ENCODE data around the gene BRWD1.
A peak's percentile ranks its signal among the peaks of the same experiment; 100 is the strongest.
"Not testable (repeated sequence)": the region's sequence is repeated elsewhere in the genome, so short reads cannot be mapped to it uniquely, and the experiment has no call there.

BRWD1 gene

DNA sequence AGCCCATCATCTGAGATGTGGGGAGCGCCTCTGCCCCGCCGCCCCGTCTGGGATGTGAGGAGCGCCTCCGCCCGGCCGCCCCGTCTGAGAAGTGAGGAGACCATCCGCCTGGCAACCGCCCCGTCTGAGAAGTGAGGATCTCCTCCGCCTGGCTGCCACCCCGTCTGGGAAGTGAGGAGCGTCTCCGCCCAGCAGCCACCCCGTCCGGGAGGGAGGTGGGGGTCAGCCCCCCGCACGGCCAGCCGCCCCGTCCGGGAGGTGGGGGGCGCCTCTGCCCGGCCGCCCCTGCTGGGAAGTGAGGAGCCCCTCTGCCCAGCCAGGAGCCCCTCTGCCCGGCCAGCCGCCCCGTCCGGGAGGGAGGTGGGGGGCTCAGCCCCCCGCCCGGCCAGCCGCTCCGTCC lies 156.2 kb downstream of the BRWD1 start:
- intact Hi-C loops (cut with DNase I); DNase-seq: not testable (repeated sequence)

DNA sequence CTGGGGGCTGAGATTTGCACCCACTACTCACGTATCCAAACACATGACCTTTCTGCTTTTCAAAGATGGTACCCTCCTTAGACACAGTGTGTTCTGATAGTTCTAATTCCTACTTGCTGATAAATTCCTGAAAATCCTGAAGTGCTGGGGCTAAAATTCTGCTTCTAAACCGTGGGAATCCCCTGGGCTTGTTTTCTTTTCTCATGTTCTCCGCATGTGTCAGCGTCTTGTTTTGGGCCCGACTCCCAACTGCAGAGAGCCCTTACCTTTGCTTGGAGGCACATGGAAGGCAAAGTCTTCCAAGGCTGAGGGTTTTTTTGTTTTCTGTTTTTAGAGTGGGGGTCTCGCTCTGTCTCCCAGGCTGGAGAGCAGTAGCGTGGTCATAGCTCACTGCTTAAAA lies 157.4 kb downstream of the BRWD1 start:
- no peak for DNase-seq
- intact Hi-C loops (cut with DNase I), result no loop called here

DNA sequence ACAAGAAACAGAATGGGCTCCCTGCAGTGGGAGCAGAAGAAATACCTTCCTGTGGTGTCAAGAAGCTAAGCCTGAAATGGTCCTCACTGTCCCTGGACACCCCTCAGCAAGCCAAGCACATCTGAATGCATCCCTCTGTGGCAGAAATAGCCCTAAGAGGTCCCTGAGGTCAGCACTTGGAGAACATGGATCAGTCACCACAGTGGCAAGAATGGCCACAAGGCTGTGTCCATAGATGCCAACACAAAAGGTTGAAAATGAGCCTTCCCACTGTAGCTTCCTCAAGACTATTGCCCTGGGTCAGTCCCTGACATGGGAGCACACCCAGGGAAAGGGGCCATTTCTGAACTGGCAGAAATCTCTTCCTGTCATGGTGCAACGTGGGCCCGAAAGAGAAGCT lies 157.9 kb downstream of the BRWD1 start:
- intact Hi-C loops (cut with DNase I), result no loop called here
- no peak for DNase-seq

DNA sequence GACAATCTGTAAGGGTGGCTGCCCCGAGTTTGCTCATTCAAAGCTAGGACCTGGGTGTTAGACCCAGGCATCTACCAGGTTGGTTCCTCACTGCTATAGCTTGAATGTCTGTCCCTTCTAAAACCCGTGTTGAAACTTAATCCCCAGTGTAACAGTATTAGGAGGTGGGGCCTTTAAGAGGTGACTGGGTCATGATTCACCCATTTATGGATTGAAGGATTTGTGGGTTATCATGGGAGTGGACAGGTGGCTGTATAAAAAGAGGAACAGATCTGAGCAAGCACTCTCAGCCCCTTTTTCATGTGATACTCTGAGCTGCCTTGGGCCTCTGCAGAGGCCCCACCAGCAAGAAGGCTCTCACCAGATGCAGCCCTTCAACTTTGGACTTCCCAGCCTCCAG lies 159.6 kb downstream of the BRWD1 start:
- no peak for DNase-seq
- intact Hi-C loops (cut with DNase I), result no loop called here

DNA sequence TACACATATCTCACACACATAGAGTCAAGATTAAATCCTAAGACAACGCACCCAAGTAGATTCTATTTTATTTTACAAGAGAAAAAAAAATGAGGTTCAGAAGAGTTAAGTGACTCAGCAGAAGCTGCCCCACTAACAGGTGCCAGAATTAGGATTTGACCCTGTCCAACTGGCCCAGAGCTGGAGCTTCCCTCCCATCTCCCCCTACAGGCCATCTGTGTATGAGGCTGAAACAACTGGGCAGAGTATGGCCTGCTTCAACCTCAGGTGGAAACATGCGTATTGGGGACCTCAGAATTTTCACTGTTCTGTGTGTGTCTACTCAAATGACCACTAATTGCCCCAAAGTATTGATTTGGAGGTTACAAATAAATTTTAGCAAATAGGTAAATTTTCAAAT lies 160.1 kb downstream of the BRWD1 start:
- intact Hi-C loops (cut with DNase I), result no loop called here

DNA sequence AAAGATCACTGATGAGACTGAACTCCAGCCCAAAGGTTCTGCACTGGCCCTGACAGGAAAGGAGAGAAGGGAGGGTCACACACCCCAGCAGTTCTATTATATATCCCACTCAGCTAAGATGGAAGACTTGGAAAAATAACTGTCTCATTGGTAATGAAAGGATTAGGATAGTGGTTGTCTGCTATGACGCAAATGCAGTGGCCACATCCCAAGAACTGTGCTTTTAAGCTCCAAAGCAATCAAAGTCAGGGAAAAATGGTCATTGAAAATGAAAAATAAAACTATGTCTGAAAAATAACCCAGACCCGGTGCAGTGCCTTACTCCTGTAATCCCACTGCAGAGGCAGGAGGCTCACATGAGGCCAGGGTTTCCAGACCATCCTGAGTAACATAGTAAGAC lies 161.2 kb downstream of the BRWD1 start:
- DNase-seq, result no peak
- intact Hi-C loops (cut with DNase I), result no loop called here

More for the DNA sequence above, 160.1 kb downstream of the BRWD1 start:
- no peak for DNase-seq

DNA sequence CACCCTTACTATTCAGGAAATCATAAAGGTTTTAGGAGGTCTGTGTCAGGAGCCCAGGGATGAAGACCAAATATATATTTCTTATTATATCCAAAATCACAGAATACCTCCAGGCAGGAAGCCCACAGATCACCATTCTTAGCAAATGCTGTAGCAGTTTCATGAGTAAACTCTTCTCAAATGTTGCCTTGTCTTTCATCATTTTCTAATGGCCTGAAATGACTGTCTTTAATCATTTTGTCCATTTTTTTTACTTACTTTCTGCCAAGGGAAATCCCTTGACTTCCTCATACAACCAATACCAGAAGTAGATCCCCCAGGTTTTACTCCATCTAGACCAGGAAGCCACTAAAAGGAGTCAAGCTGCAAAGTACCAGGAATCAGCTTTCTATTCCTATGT lies 162.6 kb downstream of the BRWD1 start:
- DNase-seq, result peak in 1 of 42 donors; percentile 7
- intact Hi-C loops (cut with DNase I), result no loop called here

DNA sequence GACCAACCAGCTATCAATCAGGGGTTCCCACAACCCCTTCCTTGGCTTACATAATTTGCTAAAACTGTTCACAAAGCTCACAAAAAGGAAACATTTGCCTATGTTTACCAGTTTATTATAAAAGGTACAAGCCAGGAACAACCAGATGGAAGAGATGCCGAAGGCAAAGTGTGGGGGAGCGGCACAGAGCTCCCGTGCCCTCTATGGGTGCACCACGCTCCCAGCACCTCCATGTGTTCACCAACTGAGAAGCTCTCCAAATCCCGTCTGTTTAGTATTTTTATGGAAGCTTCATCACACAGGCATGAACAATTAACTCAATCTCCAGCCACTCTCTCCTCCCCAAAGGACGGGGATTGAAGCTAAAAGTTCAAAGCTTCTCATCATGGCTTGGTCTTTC lies 163.1 kb downstream of the BRWD1 start:
- intact Hi-C loops (cut with DNase I), result no loop called here
- peak in 1 of 42 donors; percentile 3 for DNase-seq

DNA sequence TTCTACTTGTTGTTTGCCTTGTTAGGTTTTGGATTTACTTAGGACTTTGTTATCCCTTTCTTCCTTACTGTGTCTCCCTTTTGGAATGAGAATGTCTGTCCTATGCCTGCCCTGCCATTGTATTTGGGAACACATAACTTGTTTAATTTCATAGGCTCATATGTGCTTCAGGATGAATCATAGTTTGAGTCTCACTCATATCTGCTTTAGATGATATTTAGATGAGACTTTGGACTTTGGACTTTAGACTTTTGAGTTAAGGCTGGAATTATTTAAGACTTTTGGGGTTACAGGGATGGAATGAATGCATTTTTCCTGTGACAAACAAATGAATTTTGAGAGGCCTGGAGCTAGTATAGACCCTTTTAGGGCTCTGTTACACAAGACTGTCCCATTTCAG lies 163.6 kb downstream of the BRWD1 start:
- DNase-seq, result no peak
- intact Hi-C loops (cut with DNase I), result loop anchor here (10.0 kb wide), 1 partner anchor 645 kb away; no protein-coding TSS in a partner anchor

DNA sequence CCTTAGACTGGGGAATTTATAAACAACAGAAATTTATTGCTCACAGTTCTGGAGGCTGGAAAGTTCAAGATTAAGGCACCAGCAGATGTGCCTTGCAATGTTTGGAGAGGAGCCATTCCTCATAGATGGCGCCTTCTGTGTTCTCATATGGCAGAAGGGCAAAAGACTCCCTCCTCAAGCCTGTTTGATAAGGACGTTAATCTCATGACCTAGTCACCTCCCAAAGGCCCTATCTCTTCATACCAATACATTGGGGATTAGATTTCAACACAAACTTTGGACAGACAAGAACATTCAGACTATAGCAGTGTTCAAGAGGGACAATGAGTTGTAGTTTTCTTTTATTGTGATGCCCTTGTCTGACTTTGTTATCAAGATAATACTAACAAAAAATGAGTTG lies 164.5 kb downstream of the BRWD1 start:
- intact Hi-C loops (cut with DNase I), result loop anchor here (10.0 kb wide), 1 partner anchor 644 kb away; no protein-coding TSS in a partner anchor
- peak in 1 of 42 donors; percentile 3 for DNase-seq

DNA sequence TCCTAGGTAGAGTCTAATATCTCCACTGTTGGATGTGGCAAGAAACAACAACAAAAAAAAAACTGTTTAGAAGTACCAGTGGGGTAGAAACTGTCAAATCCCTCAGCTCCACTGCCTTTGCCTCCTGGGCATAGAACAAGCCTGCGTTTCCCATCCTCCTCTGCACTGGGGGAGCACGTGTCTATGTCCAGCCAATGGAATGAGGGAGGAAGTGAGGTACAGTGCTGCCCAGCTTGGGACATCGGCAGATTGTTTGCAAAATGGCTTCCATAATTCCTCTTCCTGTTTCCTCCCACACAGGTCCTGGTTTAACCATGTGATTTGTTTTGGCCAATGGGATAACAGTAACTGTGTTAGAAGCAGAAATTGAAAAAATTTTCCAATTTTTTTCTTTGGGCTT lies 169.2 kb downstream of the BRWD1 start:
- intact Hi-C loops (cut with DNase I), result loop anchor here (10.0 kb wide), 1 partner anchor 639 kb away; no protein-coding TSS in a partner anchor
- DNase-seq, result peak in 1 of 42 donors; percentile 13

DNA sequence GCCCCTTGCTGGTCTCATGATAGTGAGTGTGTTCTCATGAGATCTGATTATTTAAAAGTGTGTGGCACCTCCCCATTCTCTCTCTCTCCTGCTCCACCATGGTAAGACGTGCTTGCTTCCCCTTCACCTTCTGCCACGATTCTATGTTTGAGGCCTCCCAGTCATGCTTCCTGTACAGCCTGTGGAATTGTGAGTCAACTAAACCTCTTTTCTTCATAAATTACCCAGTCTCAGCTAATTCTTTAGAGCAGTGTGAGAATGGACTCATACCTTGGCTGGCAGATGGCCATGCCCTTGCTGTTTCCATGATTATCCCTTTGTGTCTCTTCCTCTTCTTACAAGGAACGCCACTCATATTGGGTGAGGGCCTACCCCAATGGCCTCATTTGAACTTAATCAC lies 170.5 kb downstream of the BRWD1 start:
- DNase-seq, result peak in 1 of 42 donors; percentile 6
- intact Hi-C loops (cut with DNase I), result loop anchor here (10.0 kb wide), 1 partner anchor 638 kb away; no protein-coding TSS in a partner anchor

DNA sequence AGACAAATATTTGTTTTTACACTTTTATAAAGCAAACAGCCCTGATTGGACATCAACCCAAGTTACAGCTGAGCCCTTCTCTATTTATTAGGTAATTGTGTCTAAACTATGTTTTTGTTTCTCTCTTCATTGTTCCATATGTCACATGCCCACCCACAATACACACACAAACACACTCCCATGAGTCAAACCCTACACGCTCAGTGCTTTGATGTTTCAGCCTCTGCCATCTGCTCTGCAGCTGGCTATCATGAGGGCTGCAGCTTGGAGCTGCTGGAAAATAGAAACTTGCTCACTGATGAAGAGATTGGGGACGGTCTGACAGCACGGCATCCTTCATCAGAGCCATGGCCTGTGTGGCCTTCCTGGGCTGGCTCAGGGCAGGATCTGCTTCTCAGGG lies 171.9 kb downstream of the BRWD1 start:
- intact Hi-C loops (cut with DNase I), result loop anchor here (10.0 kb wide), 1 partner anchor 637 kb away; no protein-coding TSS in a partner anchor
- peak in 1 of 42 donors; percentile 9 for DNase-seq

DNA sequence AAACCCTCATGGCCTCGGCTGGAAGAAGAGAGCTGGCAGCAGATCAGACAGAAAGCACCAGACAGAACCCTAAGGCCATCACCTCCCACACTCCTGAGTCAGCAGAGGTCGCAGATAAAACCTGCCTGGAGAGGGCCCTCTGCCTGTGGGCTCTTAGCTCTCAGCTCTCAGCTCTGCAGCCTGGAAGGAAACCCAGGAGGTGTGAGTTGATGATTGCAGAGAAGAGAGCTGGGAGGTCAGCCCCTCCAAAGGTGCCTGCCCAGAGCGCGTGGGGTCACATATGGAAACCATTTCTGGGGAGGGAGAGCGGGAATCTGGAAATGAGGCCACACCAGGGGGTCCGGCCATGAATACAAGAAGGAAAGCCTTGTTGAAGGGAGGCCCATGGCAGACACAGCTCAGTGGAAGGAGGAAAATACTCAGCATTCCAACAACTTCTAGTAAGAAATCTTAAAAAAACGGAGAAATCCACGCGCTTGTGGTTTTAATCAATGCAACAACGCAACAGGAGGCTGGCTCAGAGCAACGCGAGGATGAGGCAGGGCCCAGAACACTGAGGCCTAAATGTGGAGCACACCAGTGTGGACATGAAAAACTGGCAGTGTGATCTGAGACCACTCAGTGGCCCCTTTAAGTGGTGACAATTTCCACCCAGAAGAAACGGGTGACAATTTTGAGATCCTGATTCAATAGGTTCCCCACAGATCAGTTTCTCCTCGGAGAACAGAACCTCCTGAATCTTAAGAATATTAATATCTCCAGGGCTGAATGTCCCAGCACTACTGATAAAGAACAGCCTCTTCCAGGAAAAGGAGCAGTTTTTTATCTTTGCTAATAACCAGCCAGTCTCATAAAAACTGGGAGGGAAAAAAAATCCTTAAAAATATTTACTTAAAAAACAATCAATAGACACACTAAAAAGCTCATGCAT lies 175.9 kb downstream of the BRWD1 start:
- peak in 1 of 42 donors; percentile 41 for DNase-seq

DNA sequence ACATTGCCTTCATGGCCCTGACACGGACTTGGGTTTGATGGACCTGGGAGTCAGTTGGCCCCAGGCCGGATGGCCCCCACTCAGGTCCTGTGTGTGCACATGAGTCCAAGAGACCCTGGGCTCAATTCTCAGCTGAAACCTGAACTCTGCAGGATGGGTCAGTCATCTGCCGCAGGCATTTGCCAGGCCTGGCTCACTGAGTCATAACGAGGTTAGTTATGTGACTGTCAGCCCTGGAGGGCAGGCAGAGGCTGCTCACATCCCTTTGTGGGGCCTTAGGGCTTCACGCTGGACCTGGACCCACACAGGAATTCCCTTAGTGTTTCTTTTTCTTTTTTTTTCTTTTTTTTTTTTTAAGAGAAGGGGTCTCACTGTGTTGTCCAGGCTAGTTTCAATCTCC lies 176.7 kb downstream of the BRWD1 start:
- intact Hi-C loops (cut with DNase I), result loop anchor here (5.0 kb wide), 1 partner anchor 399 kb away; no protein-coding TSS in a partner anchor
- peak in 1 of 42 donors; percentile 18 for DNase-seq

More for the DNA sequence above, 175.9 kb downstream of the BRWD1 start:
- intact Hi-C loops (cut with DNase I), result loop anchor here (5.0 kb wide), 1 partner anchor 400 kb away; no protein-coding TSS in a partner anchor

DNA sequence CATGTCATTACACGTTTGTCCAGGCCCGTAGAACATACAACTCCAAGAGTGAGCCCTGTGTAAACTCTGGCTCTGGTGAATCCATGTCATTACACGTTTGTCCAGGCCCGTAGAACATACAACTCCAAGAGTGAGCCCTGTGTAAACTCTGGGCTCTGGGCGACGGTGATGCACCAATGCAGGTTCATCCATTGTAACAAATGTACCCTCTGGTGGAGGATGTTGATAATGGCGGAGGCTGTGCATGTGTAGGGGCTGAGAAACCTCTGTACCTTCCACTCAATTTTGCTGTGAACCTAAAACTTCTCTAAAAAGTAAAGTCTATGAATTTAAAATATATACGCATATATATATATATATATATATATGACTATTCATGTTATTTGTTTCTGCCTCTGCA lies 177.3 kb downstream of the BRWD1 start:
- intact Hi-C loops (cut with DNase I), result loop anchor here (5.0 kb wide), 1 partner anchor 399 kb away; no protein-coding TSS in a partner anchor

DNA sequence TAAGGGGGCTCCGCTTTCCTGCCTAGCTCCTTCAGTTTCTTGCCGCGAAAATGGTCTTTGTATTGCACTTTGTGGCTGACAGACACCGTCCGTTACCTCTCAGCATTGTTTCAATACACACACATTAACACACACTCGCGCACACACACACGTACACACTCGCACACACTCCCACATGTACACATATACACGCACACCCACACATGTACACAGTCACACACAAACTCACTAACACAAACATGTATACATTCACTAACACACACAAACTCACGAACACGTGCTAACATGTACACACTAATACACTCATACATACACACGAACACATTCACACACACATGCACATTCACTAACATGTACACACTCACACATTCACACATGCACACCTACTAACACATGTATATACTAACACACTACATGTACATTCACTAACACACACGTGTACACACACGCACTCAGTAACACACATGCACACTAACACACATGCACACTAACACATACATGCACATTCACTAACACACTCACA lies 179.1 kb downstream of the BRWD1 start:
- DNase-seq, result peak in 1 of 42 donors; percentile 27
- intact Hi-C loops (cut with DNase I), result no loop called here

More for the DNA sequence above, 177.3 kb downstream of the BRWD1 start:
- DNase-seq, result peak in 7 of 42 donors; percentile 13 to 43 (median 27)

Measured in head of caudate nucleus (tissue), 42 donors.